Panc1 (cell line): Measurements from ENCODE around the gene STXBP1. TPM values are rescaled to one million over a fixed set of nuclear protein-coding genes. Genes with fewer than 3 reads are reported as not detected.
A peak's percentile ranks its signal among the peaks of the same experiment; 100 is the strongest.

Source experiments
- ATAC-seq: fragments of 200-7000 bp; cut with Tn5 transposase; 2 replicates; pipeline ENCODE4 v1.9.1; 2020; ENCODE audit warnings: mild to moderate bottlenecking, moderate library complexity
- BruUV-seq: library from RNA; stranded (reverse); fragments of 400-500 nt; replicated peaks from 2 replicates; lab custom pipeline; 2021; lab: Mats Ljungman, UMichigan
- CTCF ChIA-PET: fragments of 300-600 bp; sonication (Branson Sonifier 250); formaldehyde crosslinking; loops from one replicate; lab custom pipeline; 2022; ENCODE audit warnings: antibody characterized with exemption; lab: Charles Lee
- POLR2A ChIA-PET: fragments of 300-600 bp; sonication (Branson Sonifier 250); formaldehyde crosslinking; loops from one replicate; lab custom pipeline; 2022; ENCODE audit warnings: antibody characterized with exemption; lab: Charles Lee
- DNase-seq: peaks from one replicate; pipeline ENCODE4 v3.0.0-alpha.2; 2010; ENCODE audit warnings: low read depth, low spot score
- H3K27ac ChIP-seq: 2 replicates; pipeline ENCODE4 v1.5.1; 2011; ENCODE audit warnings: mild to moderate bottlenecking, low read length, inconsistent platforms
- H3K27me3 ChIP-seq: fragments of 200-500 bp; sonication (Bioruptor generic); 2 replicates; pipeline ENCODE4 v1.6.0; 2014; ENCODE audit warnings: low read length, inconsistent platforms; ENCODE audit not compliant: control insufficient read depth, insufficient read depth
- H3K36me3 ChIP-seq: fragments of 200-500 bp; sonication (Bioruptor generic); 2 replicates; pipeline ENCODE4 v1.5.1; 2014; ENCODE audit warnings: inconsistent platforms, mild to moderate bottlenecking, low read length, moderate library complexity; ENCODE audit not compliant: control insufficient read depth, insufficient read depth
- H3K4me1 ChIP-seq: 2 replicates; pipeline ENCODE4 v1.5.1; 2011; ENCODE audit warnings: inconsistent platforms, mild to moderate bottlenecking, low read length, moderate library complexity; ENCODE audit not compliant: control insufficient read depth, insufficient read depth
- H3K4me3 ChIP-seq, 2 experiments: 2 replicates each; pipeline ENCODE4 v1.5.1; 2011 to 2012; ENCODE audit warnings: low read depth in 2 of 2, low read length in 2 of 2, mild to moderate bottlenecking in 2 of 2, inconsistent platforms in 1 of 2, moderate library complexity in 1 of 2
- H3K9me3 ChIP-seq: fragments of 200-500 bp; sonication (Bioruptor generic); 2 replicates; pipeline ENCODE4 v1.5.1; 2014; ENCODE audit warnings: low read depth, mild to moderate bottlenecking, inconsistent platforms, low read length, moderate library complexity; ENCODE audit not compliant: control insufficient read depth, insufficient read depth
- POLR2AphosphoS5 ChIP-seq: IDR thresholded peaks from 2 replicates; pipeline ENCODE4 v1.6.1; 2012; ENCODE audit warnings: mild to moderate bottlenecking, low read depth, low read length, moderate library complexity
- SIN3A ChIP-seq: IDR thresholded peaks from 2 replicates; pipeline ENCODE4 v1.6.1; 2012; ENCODE audit warnings: low read depth, mild to moderate bottlenecking, low read length, moderate library complexity, borderline replicate concordance; ENCODE audit not compliant: insufficient read depth
- TCF7L2 ChIP-seq: IDR thresholded peaks from 2 replicates; pipeline ENCODE4 v1.6.1; 2011; ENCODE audit warnings: mild to moderate bottlenecking, low read depth, low read length, inconsistent platforms
- in situ Hi-C: cut with HindIII; loops from 2 replicates; pipeline ENCODE4 v1.10.0; 2016; ENCODE audit warnings: low sequenced_read_pairs, low pct_unique_long_range_greater_than_20kb
- intact Hi-C: fragments of 100-400 bp; cut with micrococcal nuclease; formaldehyde crosslinking; loops from one replicate; pipeline ENCODE4 v1.10.0; 2022; ENCODE audit not compliant: unreplicated experiment
- total RNA-seq: library from RNA; stranded (reverse); gene quantifications from one replicate; pipeline ENCODE4 v1.2.1, GENCODE V29; 2021; ENCODE audit not compliant: unreplicated experiment
- TF ChIP-seq, protein P1 (sequence below): fragments of 450-650 bp; IDR thresholded peaks from 2 replicates; pipeline ENCODE4 v1.5.1; 2017; ENCODE audit warnings: mild to moderate bottlenecking
- TF ChIP-seq, protein P2 (sequence below), 2 experiments: IDR thresholded peaks; 2 replicates each; pipeline ENCODE4 v1.6.1; 2011 to 2012; ENCODE audit warnings: low read depth in 2 of 2, control low read depth in 1 of 2, low read length in 1 of 2, mild to moderate bottlenecking in 1 of 2, moderate library complexity in 1 of 2; ENCODE audit not compliant: insufficient read depth in 1 of 2

The STXBP1 gene
- total RNA-seq, 1 experiment from 2014 or later = 67.5 TPM

DNA sequence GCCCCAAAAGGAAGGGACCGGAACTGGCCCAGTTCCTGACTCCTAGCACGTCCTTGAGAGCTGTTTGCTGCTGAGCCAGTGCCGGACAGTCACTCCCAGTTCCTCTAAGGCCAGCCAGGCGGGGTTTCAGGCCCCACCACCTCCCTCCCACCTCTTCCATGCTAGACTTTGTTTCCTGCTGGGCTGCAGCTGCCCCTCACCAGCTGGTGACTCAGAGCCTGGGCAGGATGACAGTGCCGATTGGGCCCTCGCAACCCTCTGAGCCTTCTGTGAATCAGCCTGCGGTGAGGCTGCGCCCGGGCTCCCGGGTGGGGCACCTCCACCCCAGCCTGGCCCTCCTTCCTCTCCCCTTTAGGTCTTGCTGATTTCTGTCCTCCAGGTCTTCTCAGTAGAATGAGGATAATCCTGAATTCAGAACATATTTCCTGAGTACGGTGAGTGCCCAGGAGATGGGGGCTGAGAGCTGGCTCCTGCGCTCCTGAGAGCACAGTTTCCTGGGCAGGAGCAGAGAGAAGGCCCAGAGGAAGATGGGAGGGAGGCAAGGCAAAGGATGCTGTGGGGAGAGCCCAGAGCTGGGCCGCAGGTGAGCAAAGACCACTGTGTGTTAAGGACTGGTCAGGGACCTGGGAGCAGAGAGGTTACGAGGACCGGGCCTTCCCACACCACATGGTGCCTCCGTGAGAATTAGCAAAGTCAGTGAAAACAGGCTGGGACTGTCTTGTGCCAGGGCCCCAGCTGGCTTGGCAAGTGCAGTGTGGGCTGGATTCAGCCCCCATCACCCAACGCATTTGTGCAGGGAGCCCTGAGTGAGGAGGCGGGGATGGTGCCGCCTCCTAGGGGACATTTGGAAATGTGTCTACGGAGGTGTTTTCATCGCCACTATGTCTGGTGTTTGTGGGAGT, 32.9 kb upstream of the STXBP1 start:
- peak; percentile 82 for DNase-seq
- in situ Hi-C loops = no loop called here
- no peak for TF ChIP-seq SIN3A
- 0 out of 2 replicates have a peak, but pooled peaks have one; percentile 49 for TF ChIP-seq TCF7L2
- TF ChIP-seq, protein P1, sequence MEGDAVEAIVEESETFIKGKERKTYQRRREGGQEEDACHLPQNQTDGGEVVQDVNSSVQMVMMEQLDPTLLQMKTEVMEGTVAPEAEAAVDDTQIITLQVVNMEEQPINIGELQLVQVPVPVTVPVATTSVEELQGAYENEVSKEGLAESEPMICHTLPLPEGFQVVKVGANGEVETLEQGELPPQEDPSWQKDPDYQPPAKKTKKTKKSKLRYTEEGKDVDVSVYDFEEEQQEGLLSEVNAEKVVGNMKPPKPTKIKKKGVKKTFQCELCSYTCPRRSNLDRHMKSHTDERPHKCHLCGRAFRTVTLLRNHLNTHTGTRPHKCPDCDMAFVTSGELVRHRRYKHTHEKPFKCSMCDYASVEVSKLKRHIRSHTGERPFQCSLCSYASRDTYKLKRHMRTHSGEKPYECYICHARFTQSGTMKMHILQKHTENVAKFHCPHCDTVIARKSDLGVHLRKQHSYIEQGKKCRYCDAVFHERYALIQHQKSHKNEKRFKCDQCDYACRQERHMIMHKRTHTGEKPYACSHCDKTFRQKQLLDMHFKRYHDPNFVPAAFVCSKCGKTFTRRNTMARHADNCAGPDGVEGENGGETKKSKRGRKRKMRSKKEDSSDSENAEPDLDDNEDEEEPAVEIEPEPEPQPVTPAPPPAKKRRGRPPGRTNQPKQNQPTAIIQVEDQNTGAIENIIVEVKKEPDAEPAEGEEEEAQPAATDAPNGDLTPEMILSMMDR = peak; percentile 67
- TF ChIP-seq, protein P2, sequence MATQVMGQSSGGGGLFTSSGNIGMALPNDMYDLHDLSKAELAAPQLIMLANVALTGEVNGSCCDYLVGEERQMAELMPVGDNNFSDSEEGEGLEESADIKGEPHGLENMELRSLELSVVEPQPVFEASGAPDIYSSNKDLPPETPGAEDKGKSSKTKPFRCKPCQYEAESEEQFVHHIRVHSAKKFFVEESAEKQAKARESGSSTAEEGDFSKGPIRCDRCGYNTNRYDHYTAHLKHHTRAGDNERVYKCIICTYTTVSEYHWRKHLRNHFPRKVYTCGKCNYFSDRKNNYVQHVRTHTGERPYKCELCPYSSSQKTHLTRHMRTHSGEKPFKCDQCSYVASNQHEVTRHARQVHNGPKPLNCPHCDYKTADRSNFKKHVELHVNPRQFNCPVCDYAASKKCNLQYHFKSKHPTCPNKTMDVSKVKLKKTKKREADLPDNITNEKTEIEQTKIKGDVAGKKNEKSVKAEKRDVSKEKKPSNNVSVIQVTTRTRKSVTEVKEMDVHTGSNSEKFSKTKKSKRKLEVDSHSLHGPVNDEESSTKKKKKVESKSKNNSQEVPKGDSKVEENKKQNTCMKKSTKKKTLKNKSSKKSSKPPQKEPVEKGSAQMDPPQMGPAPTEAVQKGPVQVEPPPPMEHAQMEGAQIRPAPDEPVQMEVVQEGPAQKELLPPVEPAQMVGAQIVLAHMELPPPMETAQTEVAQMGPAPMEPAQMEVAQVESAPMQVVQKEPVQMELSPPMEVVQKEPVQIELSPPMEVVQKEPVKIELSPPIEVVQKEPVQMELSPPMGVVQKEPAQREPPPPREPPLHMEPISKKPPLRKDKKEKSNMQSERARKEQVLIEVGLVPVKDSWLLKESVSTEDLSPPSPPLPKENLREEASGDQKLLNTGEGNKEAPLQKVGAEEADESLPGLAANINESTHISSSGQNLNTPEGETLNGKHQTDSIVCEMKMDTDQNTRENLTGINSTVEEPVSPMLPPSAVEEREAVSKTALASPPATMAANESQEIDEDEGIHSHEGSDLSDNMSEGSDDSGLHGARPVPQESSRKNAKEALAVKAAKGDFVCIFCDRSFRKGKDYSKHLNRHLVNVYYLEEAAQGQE (IDR thresholded peaks at IDR 0.05; ENCODE audit: insufficient read depth in 1 of 2, low read depth in 2 of 2, low read length in 1 of 2) = no peak
- TF ChIP-seq POLR2AphosphoS5 = peak; percentile 56; the same call in 1 of the 2 replicates
- Histone ChIP-seq H3K27ac (peak overlapping the region; percentile 89), H3K4me1 (peaks cover 23% of the 10 kb centered on the region), H3K36me3 (no peaks in the 10 kb centered on the region), H3K9me3 (no peaks in the 10 kb centered on the region), H3K4me3 (peak overlapping the region; percentile 33 to 44), H3K27me3 (no peaks in the 10 kb centered on the region)
- ChIA-PET CTCF (interaction anchor here (0.5 to 1.3 kb wide), 8 partner anchors 8 to 141 kb away, joined by 3 to 4 read pairs (median 3); no protein-coding TSS in a partner anchor), POLR2A (no interaction called here)
- TSS peak; percentile 87 for BruUV-seq
- ATAC-seq = peak; percentile 91
- intact Hi-C loops = no loop called here

DNA sequence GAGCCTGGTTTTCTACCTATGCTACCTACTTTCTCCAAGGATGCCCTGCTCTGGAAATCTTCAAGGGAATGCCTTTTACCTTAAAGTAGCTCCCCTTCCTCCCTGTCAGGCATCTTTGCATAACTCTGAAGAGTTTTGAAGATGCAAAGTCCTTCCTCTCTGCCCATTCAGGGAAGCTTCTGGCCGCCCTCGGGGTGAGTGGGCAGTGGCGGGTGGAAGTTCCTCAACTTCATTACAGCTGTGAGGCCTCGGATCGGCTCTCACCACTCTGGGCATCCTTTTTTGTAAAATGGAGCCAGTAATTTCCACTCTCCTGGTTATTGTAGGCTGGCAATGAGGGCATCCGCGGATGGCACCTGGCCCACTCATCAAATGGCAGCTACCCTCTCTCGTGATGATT, 31.7 kb upstream of the STXBP1 start:
- H3K27ac ChIP-seq = peak overlapping the region; percentile 17; the same call in 1 of the 2 replicates
- in situ Hi-C loops (no loop called here), intact Hi-C loops (loop anchor here (10.0 kb wide), 1 partner anchor 154 kb away; the partner anchor contains the start of gene TOR2A)
- ChIA-PET CTCF (interaction anchor here (0.7 kb wide), 1 partner anchor 186 kb away, joined by 3 read pairs; no protein-coding TSS in a partner anchor), POLR2A (no interaction called here)
- no peaks in the 10 kb centered on the region for H3K9me3 ChIP-seq
- H3K4me1 ChIP-seq = peaks cover 16% of the 10 kb centered on the region; the same call in 1 of the 2 replicates
- no peaks in the 10 kb centered on the region for H3K27me3 ChIP-seq
- TF ChIP-seq SIN3A = no peak
- TF ChIP-seq TCF7L2 = no peak
- no peak for DNase-seq
- H3K4me3 ChIP-seq = no peak overlapping the region
- no TSS peak for BruUV-seq
- no peak for ATAC-seq
- H3K36me3 ChIP-seq = no peaks in the 10 kb centered on the region
